Measurements from ENCODE around the gene OR6M1.

The OR6M1 gene, protein sequence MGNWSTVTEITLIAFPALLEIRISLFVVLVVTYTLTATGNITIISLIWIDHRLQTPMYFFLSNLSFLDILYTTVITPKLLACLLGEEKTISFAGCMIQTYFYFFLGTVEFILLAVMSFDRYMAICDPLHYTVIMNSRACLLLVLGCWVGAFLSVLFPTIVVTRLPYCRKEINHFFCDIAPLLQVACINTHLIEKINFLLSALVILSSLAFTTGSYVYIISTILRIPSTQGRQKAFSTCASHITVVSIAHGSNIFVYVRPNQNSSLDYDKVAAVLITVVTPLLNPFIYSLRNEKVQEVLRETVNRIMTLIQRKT

DNA sequence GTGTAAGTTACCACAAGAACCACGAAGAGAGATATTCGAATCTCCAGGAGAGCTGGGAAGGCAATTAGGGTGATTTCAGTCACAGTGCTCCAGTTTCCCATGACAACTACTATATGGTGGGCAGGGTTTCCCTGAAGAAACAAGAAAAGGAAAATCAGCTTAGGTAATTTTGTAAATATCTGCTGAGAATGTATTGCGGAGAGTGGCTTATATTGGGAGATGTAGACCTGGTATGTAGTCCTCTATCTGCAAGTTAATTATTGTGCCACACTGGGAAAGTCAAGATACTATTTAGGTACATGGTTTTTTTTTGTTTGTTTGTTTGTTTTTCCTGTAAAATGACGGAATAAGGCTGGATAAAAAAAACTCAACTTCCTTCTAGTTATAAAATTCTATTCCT lies at the start of gene OR6M1:
OR6M1 (minus strand) TSS at position 101 of the 400 bp plus-strand sequence; CDS start at position 101, 0 bp downstream.
- no peak for DNase-seq (ENCODE audit: low read depth in 2 of 2)

- DNase-seq (ENCODE audit: low read depth in 2 of 2): no peak
Measured at GRCh38 chr11:123853038-123853437, 46.9 kb upstream of the OR6M1 start.

DNA sequence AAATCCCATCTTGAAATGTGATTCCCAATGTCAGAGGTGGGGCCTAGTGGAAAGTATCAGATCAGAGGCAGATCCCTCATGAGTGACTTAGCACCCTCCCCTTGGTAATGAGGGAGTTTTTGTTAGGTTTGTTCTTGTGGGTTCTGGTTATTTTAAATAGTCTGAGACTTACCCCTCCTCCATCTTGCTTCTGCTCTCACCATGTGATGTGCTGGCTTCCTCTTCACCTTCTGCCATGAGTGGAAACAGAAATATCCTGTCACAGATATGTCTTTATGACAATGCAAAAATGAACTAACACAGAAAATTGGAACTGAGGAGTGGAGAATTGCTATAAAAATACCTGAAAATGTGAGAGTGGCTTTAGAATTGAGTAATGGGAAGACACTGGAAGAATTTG lies 46.2 kb upstream of the OR6M1 start:
- no peak for DNase-seq (ENCODE audit: low read depth in 2 of 2)

GRCh38 chr11:123851110-123851509 lies 45.0 kb upstream of the OR6M1 start:
- no peak for DNase-seq (ENCODE audit: low read depth in 2 of 2)

GRCh38 chr11:123841174-123841573 lies 35.0 kb upstream of the OR6M1 start:
- no peak for DNase-seq (ENCODE audit: low read depth in 2 of 2)

GRCh38 chr11:123839131-123839530 lies 33.0 kb upstream of the OR6M1 start:
- no peak for DNase-seq (ENCODE audit: low read depth in 2 of 2)

GRCh38 chr11:123838659-123839058 lies 32.5 kb upstream of the OR6M1 start:
- no peak for DNase-seq (ENCODE audit: low read depth in 2 of 2)

GRCh38 chr11:123838199-123838598 lies 32.0 kb upstream of the OR6M1 start:
- DNase-seq (ENCODE audit: low read depth in 2 of 2): no peak

GRCh38 chr11:123833095-123833494 lies 26.9 kb upstream of the OR6M1 start:
- DNase-seq (ENCODE audit: low read depth in 2 of 2): no peak

GRCh38 chr11:123829745-123830144 lies 23.6 kb upstream of the OR6M1 start:
- DNase-seq (ENCODE audit: low read depth in 2 of 2): no peak

GRCh38 chr11:123822599-123822998 lies 16.4 kb upstream of the OR6M1 start:
- no peak for DNase-seq (ENCODE audit: low read depth in 2 of 2)

DNA sequence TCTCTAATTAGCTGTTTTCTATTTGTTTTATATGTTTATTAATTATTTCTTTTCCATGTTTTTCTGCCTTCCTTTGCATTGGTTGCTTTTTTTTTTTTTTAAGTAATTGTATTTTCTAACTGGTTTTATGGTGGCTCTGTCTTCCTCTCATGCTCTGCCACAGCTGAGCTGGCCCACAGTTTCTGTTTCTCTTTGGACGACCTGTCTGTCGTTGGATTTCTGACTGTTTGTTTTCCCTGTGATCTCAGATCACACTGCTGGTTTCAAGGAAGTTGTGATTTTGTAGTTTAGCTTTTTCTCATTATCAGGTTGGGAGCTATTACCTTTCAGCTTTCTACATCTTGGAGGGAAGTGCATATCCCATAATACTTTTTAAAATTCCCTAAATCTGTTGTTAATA lies 15.9 kb upstream of the OR6M1 start:
- no peak for DNase-seq (ENCODE audit: low read depth in 2 of 2)

GRCh38 chr11:123815122-123815521 lies 9.0 kb upstream of the OR6M1 start:
- no peak for DNase-seq (ENCODE audit: low read depth in 2 of 2)

DNA sequence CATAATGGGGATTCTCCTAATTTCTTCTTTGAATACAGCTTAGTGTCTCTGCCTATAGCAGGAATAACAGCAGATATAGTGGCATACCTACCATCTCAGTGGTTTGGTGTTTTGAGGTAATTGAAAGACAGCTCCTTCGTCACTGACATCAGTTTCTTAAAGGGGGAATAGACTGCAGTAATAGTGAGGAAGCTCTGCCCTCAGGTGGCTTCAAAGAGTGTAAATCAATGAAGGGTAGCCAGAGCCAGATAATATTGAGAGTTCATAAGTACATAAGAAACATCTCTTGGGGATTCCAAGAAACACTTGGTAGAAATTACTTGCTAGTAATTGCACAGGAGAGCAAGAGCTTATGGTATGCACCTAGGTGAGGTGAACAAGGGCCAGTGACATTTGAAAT lies 4.4 kb downstream of the OR6M1 start:
- DNase-seq (ENCODE audit: low read depth in 2 of 2): no peak

- DNase-seq (ENCODE audit: low read depth in 2 of 2): no peak
Measured at GRCh38 chr11:123800036-123800435, 6.1 kb downstream of the OR6M1 start.

DNA sequence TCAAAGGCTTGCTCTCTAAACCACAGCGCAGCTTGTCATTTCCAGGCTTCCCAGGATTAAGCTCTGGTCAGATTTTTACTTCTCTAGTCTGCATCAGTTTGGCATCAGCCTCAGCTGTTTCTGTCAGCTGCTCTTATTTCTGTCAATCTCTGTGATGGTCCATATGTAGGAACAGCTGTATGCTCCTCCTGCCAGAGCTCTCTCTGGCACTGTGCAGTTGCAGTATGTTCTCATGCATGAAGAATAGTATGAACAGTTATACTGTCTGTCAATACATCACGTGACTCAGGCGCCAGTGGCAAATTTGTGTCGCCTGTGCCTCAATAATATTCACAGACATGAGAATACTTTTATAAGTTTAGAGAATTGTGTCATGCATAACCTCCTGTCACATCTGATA lies 6.7 kb downstream of the OR6M1 start:
- no peak for DNase-seq (ENCODE audit: low read depth in 2 of 2)

GRCh38 chr11:123798513-123799252 lies 7.5 kb downstream of the OR6M1 start:
- no peak for DNase-seq (ENCODE audit: low read depth in 2 of 2)

GRCh38 chr11:123798079-123798478 lies 8.1 kb downstream of the OR6M1 start:
- DNase-seq (ENCODE audit: low read depth in 2 of 2): no peak

GRCh38 chr11:123797541-123797940 lies 8.6 kb downstream of the OR6M1 start:
- DNase-seq (ENCODE audit: low read depth in 2 of 2): no peak

- no peak for DNase-seq (ENCODE audit: low read depth in 2 of 2)
Measured at GRCh38 chr11:123797114-123797513, 9.0 kb downstream of the OR6M1 start.

DNA sequence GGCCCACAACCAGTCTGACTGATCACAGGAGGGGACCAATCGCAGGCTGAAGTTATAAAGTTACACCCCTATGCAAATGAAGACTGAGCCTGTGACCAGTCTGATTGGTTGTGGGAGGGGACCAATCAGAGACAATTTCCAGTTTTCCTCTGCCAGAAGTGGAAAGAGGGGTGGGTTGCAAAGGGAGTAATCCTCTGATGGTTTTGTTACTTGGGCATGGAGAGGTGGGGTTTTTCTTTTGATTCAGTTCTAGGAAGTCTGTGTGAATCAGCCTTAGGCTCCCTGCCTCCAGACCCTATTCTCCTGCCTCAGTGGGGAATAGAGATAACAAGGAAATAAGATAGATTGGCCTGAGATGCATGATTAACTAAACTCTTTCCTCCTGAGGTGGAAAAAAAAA lies 9.9 kb downstream of the OR6M1 start:
- DNase-seq (ENCODE audit: low read depth in 2 of 2): no peak

- no peak for DNase-seq (ENCODE audit: low read depth in 2 of 2)
Measured at GRCh38 chr11:123783536-123783935, 22.6 kb downstream of the OR6M1 start.

GRCh38 chr11:123778511-123778910 lies 27.6 kb downstream of the OR6M1 start:
- DNase-seq (ENCODE audit: low read depth in 2 of 2): no peak

All from stimulated activated CD4-positive, alpha-beta T cell treated with anti-CD3 and anti-CD28 coated beads, Interleukin-12 subunit alpha, Interleukin-12 subunit beta, amount 100 ng/mL, for 24 hours (primary cell).